Loucy (cell line): ENCODE measurements around the gene ART3.

Experiments
- CTCF ChIP-seq: fragments of 200-600 bp; sonication (generic); conservative IDR thresholded peaks from 2 replicates; pipeline ENCODE4 v1.5.1; 2014; ENCODE audit warnings: mild to moderate bottlenecking, antibody characterized with exemption, low read length
- EZH2phosphoT487 ChIP-seq: fragments of 200-600 bp; IDR thresholded peaks from 2 replicates; pipeline ENCODE4 v1.6.1; 2018; ENCODE audit warnings: antibody characterized with exemption, mild to moderate bottlenecking, moderate library complexity, borderline replicate concordance

DNA sequence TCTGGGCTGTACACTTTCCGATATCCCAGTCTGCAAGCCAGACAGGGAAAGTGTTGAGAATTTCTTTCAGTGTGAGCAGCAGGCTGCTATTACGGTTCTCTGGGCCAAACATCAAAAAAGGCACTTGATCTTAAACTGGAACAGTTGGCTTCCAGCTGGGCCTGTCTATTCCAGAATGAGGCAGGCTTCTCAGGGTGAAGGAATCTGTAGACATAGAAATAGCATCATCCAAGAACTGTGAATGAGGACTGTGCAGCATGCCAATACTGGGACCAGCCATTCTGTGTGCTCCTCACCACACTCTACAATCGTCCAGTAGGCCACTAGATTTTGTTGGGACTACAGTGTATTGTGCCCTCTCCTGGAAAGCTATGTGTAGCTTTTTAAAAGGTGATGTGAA, 31.1 kb downstream of the ART3 start:
- TF ChIP-seq CTCF (no peak), EZH2phosphoT487 (no peak)
